Measurements from ENCODE around the gene RAB3D.
A peak's percentile ranks its signal among the peaks of the same experiment; 100 is the strongest.
"Not testable (repeated sequence)": the region's sequence is repeated elsewhere in the genome, so short reads cannot be mapped to it uniquely, and the experiment has no call there.

RAB3D gene

GRCh38 chr19:11359421-11359820, 20.0 kb upstream of the RAB3D start:
- H3K4me3 ChIP-seq (ENCODE audit: low read depth, low read length): no peak overlapping the region
- no peak for TF ChIP-seq CTCF (conservative IDR thresholded peaks at IDR 0.05; ENCODE audit: low read depth, low read length)
- no peak for DNase-seq (ENCODE audit: low read depth)

GRCh38 chr19:11356676-11357550, 17.5 kb upstream of the RAB3D start:
- no peak for DNase-seq (ENCODE audit: low read depth)
- H3K4me3 ChIP-seq (ENCODE audit: low read depth, low read length): no peak overlapping the region
- TF ChIP-seq CTCF (conservative IDR thresholded peaks at IDR 0.05; ENCODE audit: low read depth, low read length): no peak

- TF ChIP-seq CTCF (conservative IDR thresholded peaks at IDR 0.05; ENCODE audit: low read depth, low read length): no peak
- peak overlapping the region; percentile 72 for H3K4me3 ChIP-seq (ENCODE audit: low read depth, low read length)
- DNase-seq (ENCODE audit: low read depth): no peak
Observed at GRCh38 chr19:11356074-11356397, 16.6 kb upstream of the RAB3D start.

- DNase-seq (ENCODE audit: low read depth): peak; percentile 89
- H3K4me3 ChIP-seq (ENCODE audit: low read depth, low read length): peak within 1 kb of the TSS; percentile 72
- no peak for TF ChIP-seq CTCF (conservative IDR thresholded peaks at IDR 0.05; ENCODE audit: low read depth, low read length)
Observed at GRCh38 chr19:11355160-11356073, 16.0 kb upstream of the RAB3D start, which contains the start of gene PLPPR2. Gene PLPPR2 (plus strand): TSS chr19:11355432. CDS start chr19:11357674, 2,242 bp downstream.

GRCh38 chr19:11354102-11354501, 14.6 kb upstream of the RAB3D start:
- H3K4me3 ChIP-seq (ENCODE audit: low read depth, low read length); DNase-seq (ENCODE audit: low read depth): not testable (repeated sequence)

- DNase-seq (ENCODE audit: low read depth): no peak
- TF ChIP-seq CTCF (conservative IDR thresholded peaks at IDR 0.05; ENCODE audit: low read depth, low read length): no peak
- no peak overlapping the region for H3K4me3 ChIP-seq (ENCODE audit: low read depth, low read length)
Observed at GRCh38 chr19:11349171-11349570, 9.7 kb upstream of the RAB3D start.

- H3K4me3 ChIP-seq (ENCODE audit: low read depth, low read length): no peak overlapping the region
- TF ChIP-seq CTCF (conservative IDR thresholded peaks at IDR 0.05; ENCODE audit: low read depth, low read length): no peak
- DNase-seq (ENCODE audit: low read depth): no peak
Observed at GRCh38 chr19:11347546-11348039, 8.1 kb upstream of the RAB3D start.

Data from choroid plexus epithelial cell (primary cell).